ENCODE results near the gene KRTAP13-2.

The KRTAP13-2 gene

DNA sequence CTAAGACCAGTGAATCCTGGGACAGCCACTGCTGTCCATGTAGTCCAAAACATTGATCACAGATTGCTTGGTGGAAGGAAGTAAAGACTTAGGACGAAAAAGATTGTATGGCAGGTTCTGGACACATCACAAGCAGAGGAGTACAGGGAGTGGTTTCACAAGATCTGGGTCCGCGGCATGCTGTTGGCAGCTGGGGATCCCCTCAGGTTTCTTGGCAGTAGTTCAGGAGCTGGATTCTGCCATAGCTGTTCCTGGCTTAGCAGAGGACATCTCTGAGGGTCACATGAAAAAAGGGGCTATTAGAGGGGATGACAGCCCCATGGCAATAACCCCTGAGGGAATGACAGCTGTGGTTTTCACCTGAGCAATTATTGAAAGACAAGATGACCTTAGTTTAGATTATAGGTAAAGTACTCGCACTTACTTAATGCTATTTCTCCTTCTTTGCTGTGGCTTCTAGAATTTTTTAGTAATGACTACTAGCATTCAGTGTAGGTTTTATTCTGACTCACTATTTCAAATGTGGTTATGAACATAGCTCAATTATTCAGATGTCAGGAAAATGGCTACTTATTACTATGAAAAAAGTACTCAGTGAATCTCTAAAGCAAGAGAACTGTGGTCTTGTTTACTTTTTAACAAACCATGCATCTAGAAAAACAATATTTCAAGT is 42.7 kb downstream of the KRTAP13-2 start:
- no peak for DNase-seq (ENCODE audit: low read depth in 2 of 3, low spot score in 1 of 3)

DNA sequence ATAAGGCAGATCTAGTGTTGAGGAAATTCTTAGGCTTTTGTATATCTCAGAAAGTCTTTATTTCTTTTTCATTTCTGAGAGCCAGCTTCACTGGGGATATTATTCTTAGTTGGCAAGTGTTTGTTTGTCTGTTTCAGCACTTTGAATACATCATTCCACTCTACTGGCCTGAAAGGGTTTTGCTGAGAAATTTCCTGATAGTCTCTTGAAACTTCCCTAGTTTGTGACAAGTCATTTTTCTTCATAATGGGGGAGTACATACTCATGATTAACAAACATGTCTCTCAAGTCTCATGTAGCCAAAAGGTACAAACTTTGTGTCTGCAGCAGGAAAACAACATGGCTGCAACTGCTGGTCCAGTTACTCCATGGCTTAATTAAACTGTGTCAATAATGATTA is 45.7 kb downstream of the KRTAP13-2 start:
- DNase-seq (ENCODE audit: low read depth in 2 of 3, low spot score in 1 of 3), result no peak
